ENCODE results near the gene FRAS1. TPM values are rescaled to one million over a fixed set of nuclear protein-coding genes. Genes with fewer than 3 reads are reported as not detected.

Gene FRAS1
- total RNA-seq, 5 donors from 2014 or later (not counting 1 experiment from before 2014, with no cell fraction given), result 0.23 to 0.39 (median 0.32) TPM; not detected in 2

DNA sequence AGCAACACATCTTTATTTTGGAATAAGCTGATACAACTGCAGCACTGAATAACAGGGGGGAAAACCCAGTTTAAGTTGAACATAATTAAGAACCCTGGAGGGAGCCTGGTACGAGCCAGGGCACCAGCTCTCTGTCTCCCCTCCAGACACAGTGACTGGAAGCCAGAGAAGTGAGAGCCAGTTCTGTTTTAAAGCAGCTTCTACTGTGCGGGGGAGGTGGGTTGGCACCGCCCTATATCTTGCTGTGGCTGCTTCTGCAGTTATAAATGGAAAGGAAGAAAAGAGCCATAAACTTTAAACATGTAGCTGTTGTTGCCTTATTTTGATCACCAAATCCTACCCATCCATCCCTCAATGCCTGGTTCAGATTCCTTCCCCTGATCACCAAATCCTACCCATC is 286.6 kb downstream of the FRAS1 start:
- Mint-ChIP-seq H3K36me3 (no peaks in the 10 kb centered on the region), H3K27me3 (peaks cover 8 to 12% of the 10 kb centered on the region in 2 donors), H3K4me1 (no peaks in the 10 kb centered on the region), H3K27ac (no peak overlapping the region), H3K9me3 (no peaks in the 10 kb centered on the region), H3K4me3 (no peak overlapping the region)
- ChIA-PET CTCF (no interaction called here), POLR2A (no interaction called here)
- Histone ChIP-seq H3K4me1 (ENCODE audit: control insufficient read depth in 1 of 2, extremely low read depth in 1 of 2, insufficient read depth in 2 of 2, low read length in 2 of 2) (no peaks in the 10 kb centered on the region), H3K27me3 (replicated peaks in 1 of 2; ENCODE audit: control insufficient read depth in 2 of 2, extremely low read depth in 1 of 2, insufficient read depth in 2 of 2, low read length in 1 of 2) (peaks cover 0 to 2% of the 10 kb centered on the region in 2 experiments), H3K9me3 (no peaks in the 10 kb centered on the region), H3K4me3 (ENCODE audit: control insufficient read depth in 1 of 2, extremely low read depth in 1 of 2, low read length in 1 of 2) (no peak overlapping the region), H3K36me3 (ENCODE audit: control insufficient read depth in 2 of 2, extremely low read depth in 1 of 2, insufficient read depth in 1 of 2, low read length in 1 of 2) (no peaks in the 10 kb centered on the region), H3K27ac (ENCODE audit: low read length) (no peak overlapping the region)
- no peak for DNase-seq
- 20% methylated on average over 1 of the region's 3 CpGs for WGBS (ENCODE audit: insufficient coverage)
- no peak for ATAC-seq (replicated peaks in 1 of 4)

DNA sequence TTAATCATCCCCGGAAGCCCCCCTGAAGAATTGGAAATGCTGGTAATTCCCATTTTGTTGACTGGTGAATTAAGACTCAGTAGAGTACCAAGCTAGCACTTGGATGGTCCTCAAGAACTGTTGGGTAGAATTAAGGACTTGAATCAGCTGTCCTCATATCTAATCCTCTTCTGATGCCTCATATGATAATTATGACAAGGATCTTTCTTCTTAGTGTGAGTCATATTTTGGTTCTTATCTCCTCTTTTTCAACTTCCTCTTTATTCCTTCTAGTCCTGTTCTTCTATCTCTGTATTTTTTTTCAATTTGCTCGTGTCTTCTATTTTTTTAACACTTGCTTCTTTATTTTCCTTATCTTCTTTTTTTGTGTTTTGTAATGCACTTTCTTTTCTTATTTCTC is 288.1 kb downstream of the FRAS1 start:
- no peaks in the 10 kb centered on the region for H3K36me3 ChIP-seq (ENCODE audit: control insufficient read depth in 2 of 2, extremely low read depth in 1 of 2, insufficient read depth in 1 of 2, low read length in 1 of 2)
- no peaks in the 10 kb centered on the region for H3K4me1 ChIP-seq (ENCODE audit: control insufficient read depth in 1 of 2, extremely low read depth in 1 of 2, insufficient read depth in 2 of 2, low read length in 2 of 2)
- no peak for DNase-seq
- no peak for ATAC-seq (replicated peaks in 1 of 4)
- no peaks in the 10 kb centered on the region for H3K36me3 Mint-ChIP-seq
- H3K9me3 Mint-ChIP-seq, result no peaks in the 10 kb centered on the region
- no peaks in the 10 kb centered on the region for H3K4me1 Mint-ChIP-seq
- H3K9me3 ChIP-seq, result no peaks in the 10 kb centered on the region
- ChIA-PET POLR2A (no interaction called here), CTCF (interaction anchor here in 1 of 2 donors (0.6 kb wide), 1 partner anchor 1343 kb away, joined by 3 read pairs; no protein-coding TSS in a partner anchor)
- no peak overlapping the region for H3K4me3 ChIP-seq (ENCODE audit: control insufficient read depth in 1 of 2, extremely low read depth in 1 of 2, low read length in 1 of 2)
- H3K27ac ChIP-seq (ENCODE audit: low read length), result no peak overlapping the region
- WGBS (ENCODE audit: insufficient coverage), result no CpG with 5 or more reads among the region's 2 CpGs
- no peak overlapping the region for H3K27ac Mint-ChIP-seq
- H3K27me3 ChIP-seq (replicated peaks in 1 of 2; ENCODE audit: control insufficient read depth in 2 of 2, extremely low read depth in 1 of 2, insufficient read depth in 2 of 2, low read length in 1 of 2), result no peaks in the 10 kb centered on the region
- H3K4me3 Mint-ChIP-seq, result no peak overlapping the region
- peaks cover 8 to 12% of the 10 kb centered on the region in 2 donors for H3K27me3 Mint-ChIP-seq

DNA sequence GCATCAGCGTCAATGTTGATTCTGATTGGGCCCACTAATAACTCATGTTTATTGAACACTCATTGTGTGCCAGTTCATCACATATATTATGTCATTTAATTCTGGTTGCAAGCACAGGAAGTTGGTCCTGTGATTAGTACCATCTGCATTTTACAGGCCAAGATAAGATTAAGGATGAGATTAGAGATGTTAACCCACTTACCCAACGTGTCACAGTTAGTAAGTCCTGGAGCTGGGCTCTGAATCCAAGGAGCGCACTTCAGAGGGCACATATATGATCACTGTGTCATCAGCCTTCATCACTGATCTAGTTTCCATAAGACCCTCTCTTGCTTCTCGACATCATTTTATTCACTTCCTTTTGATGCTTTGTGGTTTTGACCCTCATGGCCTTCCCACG is 289.1 kb downstream of the FRAS1 start:
- H3K27me3 ChIP-seq (replicated peaks in 1 of 2; ENCODE audit: control insufficient read depth in 2 of 2, extremely low read depth in 1 of 2, insufficient read depth in 2 of 2, low read length in 1 of 2), result no peaks in the 10 kb centered on the region
- no peak overlapping the region for H3K4me3 Mint-ChIP-seq
- H3K4me1 Mint-ChIP-seq, result no peaks in the 10 kb centered on the region
- no peak overlapping the region for H3K27ac ChIP-seq (ENCODE audit: low read length)
- 20% methylated on average over 1 of the region's 5 CpGs for WGBS (ENCODE audit: insufficient coverage)
- H3K36me3 ChIP-seq (ENCODE audit: control insufficient read depth in 2 of 2, extremely low read depth in 1 of 2, insufficient read depth in 1 of 2, low read length in 1 of 2), result no peaks in the 10 kb centered on the region
- no peak overlapping the region for H3K27ac Mint-ChIP-seq
- no peak for ATAC-seq (replicated peaks in 1 of 4)
- H3K9me3 Mint-ChIP-seq, result no peaks in the 10 kb centered on the region
- no peak overlapping the region for H3K4me3 ChIP-seq (ENCODE audit: control insufficient read depth in 1 of 2, extremely low read depth in 1 of 2, low read length in 1 of 2)
- H3K27me3 Mint-ChIP-seq, result peaks cover 4 to 7% of the 10 kb centered on the region in 2 donors
- no peaks in the 10 kb centered on the region for H3K9me3 ChIP-seq
- CTCF ChIA-PET, result interaction anchor here in 1 of 2 donors (0.6 kb wide), 1 partner anchor 11 kb away, joined by 3 read pairs; no protein-coding TSS in a partner anchor
- H3K36me3 Mint-ChIP-seq, result no peaks in the 10 kb centered on the region
- no peak for DNase-seq
- no peaks in the 10 kb centered on the region for H3K4me1 ChIP-seq (ENCODE audit: control insufficient read depth in 1 of 2, extremely low read depth in 1 of 2, insufficient read depth in 2 of 2, low read length in 2 of 2)
- POLR2A ChIA-PET, result no interaction called here

DNA sequence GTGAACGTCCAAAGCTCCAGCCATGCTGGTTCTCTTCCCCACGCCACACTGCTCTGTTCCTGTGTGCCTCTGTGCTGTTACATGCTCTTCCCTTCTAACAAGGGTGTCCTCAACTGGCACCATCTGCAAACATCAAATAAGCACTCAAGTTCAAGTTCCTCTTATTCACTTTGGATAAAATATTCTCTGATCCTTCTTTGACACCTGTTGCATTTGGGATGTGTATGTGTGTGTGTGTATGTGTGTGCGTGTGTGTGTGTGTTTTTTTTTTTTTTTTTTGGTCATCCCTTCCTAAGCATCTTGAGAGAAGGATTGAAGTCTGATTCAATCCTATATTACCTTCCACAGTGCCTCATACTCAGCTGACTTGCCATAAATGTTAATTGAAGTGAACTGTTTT is 290.4 kb downstream of the FRAS1 start:
- WGBS (ENCODE audit: insufficient coverage), result 70% methylated on average over 2 of the region's 3 CpGs
- no peak for ATAC-seq (replicated peaks in 1 of 4)
- ChIA-PET POLR2A (no interaction called here), CTCF (no interaction called here)
- Histone ChIP-seq H3K4me1 (ENCODE audit: control insufficient read depth in 1 of 2, extremely low read depth in 1 of 2, insufficient read depth in 2 of 2, low read length in 2 of 2) (no peaks in the 10 kb centered on the region), H3K4me3 (ENCODE audit: control insufficient read depth in 1 of 2, extremely low read depth in 1 of 2, low read length in 1 of 2) (no peak overlapping the region), H3K36me3 (ENCODE audit: control insufficient read depth in 2 of 2, extremely low read depth in 1 of 2, insufficient read depth in 1 of 2, low read length in 1 of 2) (no peaks in the 10 kb centered on the region), H3K27ac (ENCODE audit: low read length) (no peak overlapping the region), H3K9me3 (no peaks in the 10 kb centered on the region), H3K27me3 (replicated peaks in 1 of 2; ENCODE audit: control insufficient read depth in 2 of 2, extremely low read depth in 1 of 2, insufficient read depth in 2 of 2, low read length in 1 of 2) (no peaks in the 10 kb centered on the region)
- DNase-seq, result no peak
- Mint-ChIP-seq H3K4me3 (no peak overlapping the region), H3K27me3 (peaks cover 0 to 7% of the 10 kb centered on the region in 2 donors), H3K9me3 (no peaks in the 10 kb centered on the region), H3K36me3 (no peaks in the 10 kb centered on the region), H3K27ac (no peak overlapping the region), H3K4me1 (no peaks in the 10 kb centered on the region)

DNA sequence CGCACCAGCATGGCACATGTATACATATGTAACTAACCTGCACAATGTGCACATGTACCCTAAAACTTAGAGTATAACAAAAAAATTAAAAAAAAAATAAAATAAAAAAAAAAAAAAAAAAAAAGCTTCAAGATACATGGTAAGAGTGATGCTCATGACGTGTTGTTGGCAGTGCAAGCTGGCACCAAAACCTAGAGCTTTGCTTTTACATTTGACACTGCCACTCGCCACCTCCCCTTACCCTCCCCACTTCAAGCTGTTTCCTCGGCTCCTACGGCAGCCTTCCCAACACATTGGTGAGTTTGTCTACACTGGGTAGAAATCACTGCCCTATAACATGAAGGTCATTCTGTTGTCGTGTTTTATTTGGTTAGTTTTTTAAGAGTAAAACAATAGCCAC is 296.8 kb downstream of the FRAS1 start:
- DNase-seq (no peak), ATAC-seq (replicated peaks in 1 of 4) (no peak)
- Histone ChIP-seq H3K36me3 (ENCODE audit: control insufficient read depth in 2 of 2, extremely low read depth in 1 of 2, insufficient read depth in 1 of 2, low read length in 1 of 2) (no peaks in the 10 kb centered on the region), H3K27ac (ENCODE audit: low read length) (no peak overlapping the region), H3K4me3 (ENCODE audit: control insufficient read depth in 1 of 2, extremely low read depth in 1 of 2, low read length in 1 of 2) (no peak overlapping the region), H3K27me3 (replicated peaks in 1 of 2; ENCODE audit: control insufficient read depth in 2 of 2, extremely low read depth in 1 of 2, insufficient read depth in 2 of 2, low read length in 1 of 2) (no peaks in the 10 kb centered on the region), H3K4me1 (ENCODE audit: control insufficient read depth in 1 of 2, extremely low read depth in 1 of 2, insufficient read depth in 2 of 2, low read length in 2 of 2) (no peaks in the 10 kb centered on the region), H3K9me3 (no peaks in the 10 kb centered on the region)
- H3K27ac Mint-ChIP-seq, result no peak overlapping the region
- POLR2A ChIA-PET, result no interaction called here
- peaks cover under 1 to 7% of the 10 kb centered on the region in 2 donors for H3K27me3 Mint-ChIP-seq
- no peak overlapping the region for H3K4me3 Mint-ChIP-seq
- CTCF ChIA-PET, result no interaction called here
- no CpG with 5 or more reads among the region's 6 CpGs for WGBS (ENCODE audit: insufficient coverage)
- H3K36me3 Mint-ChIP-seq, result no peaks in the 10 kb centered on the region
- H3K9me3 Mint-ChIP-seq, result no peaks in the 10 kb centered on the region
- H3K4me1 Mint-ChIP-seq, result no peaks in the 10 kb centered on the region

DNA sequence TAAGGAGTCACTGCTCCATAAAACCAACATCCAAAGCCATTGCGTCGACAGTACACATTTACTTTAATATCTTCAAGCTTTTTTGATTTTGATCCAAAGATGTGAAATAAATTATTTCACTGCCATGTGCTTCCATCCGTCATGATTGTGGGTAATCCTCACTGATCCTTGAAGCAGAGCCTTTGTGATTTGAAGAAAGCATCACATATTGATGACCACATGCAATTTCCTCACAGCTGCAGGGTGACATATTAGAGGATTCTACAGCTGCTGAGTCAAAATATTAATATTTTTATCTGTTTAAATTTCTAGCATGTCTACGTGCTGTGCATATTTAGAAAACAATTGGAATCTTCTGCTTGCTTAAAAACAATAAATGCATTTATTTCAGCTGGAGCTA is 297.7 kb downstream of the FRAS1 start:
- ATAC-seq (replicated peaks in 1 of 4), result no peak
- Histone ChIP-seq H3K27ac (ENCODE audit: low read length) (no peak overlapping the region), H3K4me1 (ENCODE audit: control insufficient read depth in 1 of 2, extremely low read depth in 1 of 2, insufficient read depth in 2 of 2, low read length in 2 of 2) (no peaks in the 10 kb centered on the region), H3K27me3 (replicated peaks in 1 of 2; ENCODE audit: control insufficient read depth in 2 of 2, extremely low read depth in 1 of 2, insufficient read depth in 2 of 2, low read length in 1 of 2) (no peaks in the 10 kb centered on the region), H3K4me3 (ENCODE audit: control insufficient read depth in 1 of 2, extremely low read depth in 1 of 2, low read length in 1 of 2) (no peak overlapping the region), H3K36me3 (ENCODE audit: control insufficient read depth in 2 of 2, extremely low read depth in 1 of 2, insufficient read depth in 1 of 2, low read length in 1 of 2) (no peaks in the 10 kb centered on the region), H3K9me3 (no peaks in the 10 kb centered on the region)
- H3K27ac Mint-ChIP-seq, result no peak overlapping the region
- H3K4me1 Mint-ChIP-seq, result no peaks in the 10 kb centered on the region
- no peak for DNase-seq
- CTCF ChIA-PET, result no interaction called here
- H3K27me3 Mint-ChIP-seq, result peaks cover 2 to 11% of the 10 kb centered on the region in 2 donors
- POLR2A ChIA-PET, result no interaction called here
- no peaks in the 10 kb centered on the region for H3K36me3 Mint-ChIP-seq
- H3K9me3 Mint-ChIP-seq, result no peaks in the 10 kb centered on the region
- no peak overlapping the region for H3K4me3 Mint-ChIP-seq
- no CpG with 5 or more reads among the region's 4 CpGs for WGBS (ENCODE audit: insufficient coverage)

DNA sequence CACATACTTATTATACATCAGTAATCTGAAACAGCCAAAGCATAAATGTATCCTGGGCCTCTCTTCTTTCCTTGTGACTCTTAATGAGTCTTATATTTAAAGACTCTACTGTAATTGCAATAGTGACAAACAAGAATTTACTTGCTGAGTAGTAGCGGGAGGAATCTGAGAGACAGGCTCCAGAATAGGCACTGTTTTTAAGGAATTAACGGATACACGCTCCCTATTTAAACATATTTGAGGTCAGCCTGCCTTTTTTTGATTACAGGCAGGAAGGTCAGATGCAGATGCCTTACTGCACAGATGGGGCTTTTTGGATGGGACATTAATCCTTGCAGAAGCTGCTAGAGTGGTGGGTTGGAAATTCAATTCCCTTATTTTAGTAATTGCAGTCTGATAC is 298.2 kb downstream of the FRAS1 start:
- Mint-ChIP-seq H3K9me3 (no peaks in the 10 kb centered on the region), H3K4me1 (no peaks in the 10 kb centered on the region), H3K27me3 (peaks cover 7 to 16% of the 10 kb centered on the region in 2 donors), H3K4me3 (no peak overlapping the region), H3K27ac (no peak overlapping the region), H3K36me3 (no peaks in the 10 kb centered on the region)
- CTCF ChIA-PET, result no interaction called here
- POLR2A ChIA-PET, result no interaction called here
- Histone ChIP-seq H3K4me3 (ENCODE audit: control insufficient read depth in 1 of 2, extremely low read depth in 1 of 2, low read length in 1 of 2) (no peak overlapping the region), H3K27me3 (replicated peaks in 1 of 2; ENCODE audit: control insufficient read depth in 2 of 2, extremely low read depth in 1 of 2, insufficient read depth in 2 of 2, low read length in 1 of 2) (no peaks in the 10 kb centered on the region), H3K4me1 (ENCODE audit: control insufficient read depth in 1 of 2, extremely low read depth in 1 of 2, insufficient read depth in 2 of 2, low read length in 2 of 2) (no peaks in the 10 kb centered on the region), H3K9me3 (no peaks in the 10 kb centered on the region), H3K36me3 (ENCODE audit: control insufficient read depth in 2 of 2, extremely low read depth in 1 of 2, insufficient read depth in 1 of 2, low read length in 1 of 2) (no peaks in the 10 kb centered on the region), H3K27ac (ENCODE audit: low read length) (no peak overlapping the region)
- 94% methylated on average over 3 of the region's 3 CpGs for WGBS (ENCODE audit: insufficient coverage)
- no peak for ATAC-seq (replicated peaks in 1 of 4)
- DNase-seq, result no peak

Measured in T-cell (primary cell).